Panc1 (cell line): ENCODE measurements around the gene CSN1S1.

Source experiments
- POLR2AphosphoS5 ChIP-seq: IDR thresholded peaks from 2 replicates; pipeline ENCODE4 v1.6.1; 2012; ENCODE audit warnings: mild to moderate bottlenecking, low read depth, low read length, moderate library complexity
- REST ChIP-seq, 2 experiments: IDR thresholded peaks; 2 replicates each; pipeline ENCODE4 v1.6.1; 2011 to 2012; ENCODE audit warnings: low read depth in 2 of 2, control low read depth in 1 of 2, low read length in 1 of 2, mild to moderate bottlenecking in 1 of 2, moderate library complexity in 1 of 2; ENCODE audit not compliant: insufficient read depth in 1 of 2
- SIN3A ChIP-seq: IDR thresholded peaks from 2 replicates; pipeline ENCODE4 v1.6.1; 2012; ENCODE audit warnings: low read depth, mild to moderate bottlenecking, low read length, moderate library complexity, borderline replicate concordance; ENCODE audit not compliant: insufficient read depth
- TF ChIP-seq, protein P1 (sequence below): fragments of 450-650 bp; IDR thresholded peaks from 2 replicates; pipeline ENCODE4 v1.5.1; 2017; ENCODE audit warnings: mild to moderate bottlenecking

GRCh38 chr4:69970071-69970470 lies 39.2 kb downstream of the CSN1S1 start:
- TF ChIP-seq, protein P1, sequence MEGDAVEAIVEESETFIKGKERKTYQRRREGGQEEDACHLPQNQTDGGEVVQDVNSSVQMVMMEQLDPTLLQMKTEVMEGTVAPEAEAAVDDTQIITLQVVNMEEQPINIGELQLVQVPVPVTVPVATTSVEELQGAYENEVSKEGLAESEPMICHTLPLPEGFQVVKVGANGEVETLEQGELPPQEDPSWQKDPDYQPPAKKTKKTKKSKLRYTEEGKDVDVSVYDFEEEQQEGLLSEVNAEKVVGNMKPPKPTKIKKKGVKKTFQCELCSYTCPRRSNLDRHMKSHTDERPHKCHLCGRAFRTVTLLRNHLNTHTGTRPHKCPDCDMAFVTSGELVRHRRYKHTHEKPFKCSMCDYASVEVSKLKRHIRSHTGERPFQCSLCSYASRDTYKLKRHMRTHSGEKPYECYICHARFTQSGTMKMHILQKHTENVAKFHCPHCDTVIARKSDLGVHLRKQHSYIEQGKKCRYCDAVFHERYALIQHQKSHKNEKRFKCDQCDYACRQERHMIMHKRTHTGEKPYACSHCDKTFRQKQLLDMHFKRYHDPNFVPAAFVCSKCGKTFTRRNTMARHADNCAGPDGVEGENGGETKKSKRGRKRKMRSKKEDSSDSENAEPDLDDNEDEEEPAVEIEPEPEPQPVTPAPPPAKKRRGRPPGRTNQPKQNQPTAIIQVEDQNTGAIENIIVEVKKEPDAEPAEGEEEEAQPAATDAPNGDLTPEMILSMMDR: no peak
- TF ChIP-seq REST (IDR thresholded peaks at IDR 0.05; ENCODE audit: insufficient read depth in 1 of 2, low read depth in 2 of 2, low read length in 1 of 2) (no peak), POLR2AphosphoS5 (no peak), SIN3A (no peak)
